Left hindlimb (tissue), 1 donor: Measurements from ENCODE around the gene KSR1.

Source experiments
- DNase-seq: peaks from one replicate; pipeline ENCODE4 v3.0.0-alpha.2; 2018

KSR1 gene

DNA sequence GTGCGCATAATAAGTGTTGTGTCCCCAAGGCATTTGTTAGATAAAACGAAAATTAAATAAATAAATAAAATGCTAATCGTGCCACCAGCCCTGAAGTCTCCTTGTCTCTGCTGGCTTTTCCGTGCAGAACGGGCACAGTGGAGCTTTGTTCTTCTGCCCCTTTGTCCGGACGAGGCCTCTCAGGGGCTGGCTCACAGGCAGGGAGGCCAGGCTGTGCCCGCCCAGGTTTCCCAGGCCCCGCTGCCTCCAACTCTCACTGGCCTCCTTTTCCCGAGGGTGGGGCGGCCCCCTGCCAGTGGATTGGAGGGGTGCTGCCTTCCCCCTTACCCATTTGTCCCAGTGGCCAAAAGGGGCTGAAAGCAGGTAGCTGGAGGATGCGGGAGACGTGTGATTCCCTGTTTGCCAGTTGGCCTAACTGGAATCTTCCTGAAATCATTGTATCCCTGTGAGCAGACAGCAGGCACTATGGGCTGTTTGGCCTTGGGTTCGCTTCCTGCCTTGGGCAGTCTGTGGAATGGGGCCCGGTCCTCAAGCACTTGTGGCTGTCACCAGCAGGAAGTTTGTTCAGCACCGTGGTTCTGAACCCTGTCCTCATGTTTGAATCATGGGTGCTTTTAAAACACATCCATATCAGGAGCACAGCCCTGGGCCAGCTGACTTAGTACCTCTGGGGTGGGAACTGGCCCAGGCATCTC, 64.4 kb downstream of the KSR1 start:
- no peak for DNase-seq

DNA sequence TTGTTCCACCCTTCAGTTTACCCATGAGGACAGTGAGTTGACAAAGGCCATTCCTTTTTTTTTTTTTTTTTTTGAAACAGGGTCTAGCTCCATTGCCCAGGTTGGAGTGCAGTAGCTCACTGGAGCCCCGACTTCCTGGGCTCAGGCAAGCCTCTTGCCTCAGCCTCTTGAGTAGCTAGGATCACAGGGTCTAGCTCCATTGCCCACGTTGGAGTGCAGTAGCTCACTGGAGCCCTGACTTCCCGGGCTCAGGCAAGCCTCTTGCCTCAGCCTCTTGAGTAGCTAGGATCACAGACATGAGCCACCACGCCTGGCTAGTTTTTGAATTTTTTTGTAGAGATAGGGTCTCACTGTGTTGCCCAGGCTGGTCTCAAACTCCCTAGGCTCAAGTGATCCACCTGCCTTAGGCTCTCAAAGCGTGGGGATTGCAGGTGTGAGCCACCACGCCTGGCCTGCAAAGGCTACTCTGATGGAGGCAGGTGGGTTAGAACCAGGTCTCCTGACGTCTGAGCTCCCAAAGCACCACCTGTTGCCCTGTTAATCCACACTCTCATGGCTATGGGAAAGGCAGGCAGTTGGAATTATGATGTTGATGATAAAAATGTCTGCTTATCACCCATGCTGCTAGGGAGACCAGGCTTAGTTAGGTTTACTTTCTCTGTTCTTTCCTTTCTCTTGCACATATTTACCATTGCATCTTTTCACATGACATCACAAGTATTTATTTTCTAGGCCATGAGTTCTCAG, 65.2 kb downstream of the KSR1 start:
- no peak for DNase-seq

DNA sequence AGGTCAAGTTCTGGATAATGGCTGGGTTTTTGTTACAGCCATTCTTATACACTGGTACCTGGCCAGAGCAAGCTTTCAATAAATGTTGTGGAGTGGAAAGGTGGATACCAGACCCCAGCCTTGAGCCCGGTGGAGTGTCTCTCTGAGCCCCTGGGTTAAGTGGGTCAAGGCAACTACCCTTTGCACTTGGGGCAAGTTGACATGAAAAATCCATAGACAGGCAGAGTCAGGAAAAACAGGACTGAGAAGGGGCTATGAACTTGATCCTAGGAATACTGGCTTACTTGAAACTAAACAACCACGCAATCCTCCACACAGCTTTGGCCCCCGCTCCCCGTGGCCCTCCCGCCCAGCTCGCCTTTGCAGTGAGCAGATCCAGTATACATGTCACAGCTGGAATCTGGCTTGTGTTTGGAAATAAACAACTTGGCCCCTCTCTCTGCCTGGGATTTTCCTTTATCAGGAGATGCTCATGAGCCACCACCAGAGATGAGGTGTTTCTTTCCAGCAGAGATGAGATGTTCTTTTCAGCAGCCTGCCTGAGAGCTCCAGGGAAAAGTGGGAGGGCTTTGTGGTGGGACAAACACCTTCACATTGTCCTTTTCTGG, 65.9 kb downstream of the KSR1 start:
- no peak for DNase-seq

DNA sequence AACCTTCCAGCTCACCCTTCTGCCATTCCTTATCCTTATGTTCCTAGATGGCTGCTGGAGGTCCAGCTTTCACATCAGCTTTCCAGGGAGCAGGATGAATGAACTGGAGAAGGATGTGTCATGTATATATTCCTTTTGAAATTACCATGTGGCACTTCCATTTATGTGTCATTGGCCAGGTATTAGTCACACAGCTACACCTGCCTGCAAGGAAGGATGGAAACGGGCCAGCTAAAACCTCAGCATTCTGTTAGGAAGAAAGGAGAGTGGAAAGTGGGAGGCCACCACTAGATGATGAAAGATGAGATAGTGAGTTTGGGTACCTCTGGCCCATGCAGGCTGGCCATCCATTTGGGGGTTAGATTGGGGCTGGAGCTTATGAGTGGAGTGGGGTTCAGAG, 67.5 kb downstream of the KSR1 start:
- no peak for DNase-seq

DNA sequence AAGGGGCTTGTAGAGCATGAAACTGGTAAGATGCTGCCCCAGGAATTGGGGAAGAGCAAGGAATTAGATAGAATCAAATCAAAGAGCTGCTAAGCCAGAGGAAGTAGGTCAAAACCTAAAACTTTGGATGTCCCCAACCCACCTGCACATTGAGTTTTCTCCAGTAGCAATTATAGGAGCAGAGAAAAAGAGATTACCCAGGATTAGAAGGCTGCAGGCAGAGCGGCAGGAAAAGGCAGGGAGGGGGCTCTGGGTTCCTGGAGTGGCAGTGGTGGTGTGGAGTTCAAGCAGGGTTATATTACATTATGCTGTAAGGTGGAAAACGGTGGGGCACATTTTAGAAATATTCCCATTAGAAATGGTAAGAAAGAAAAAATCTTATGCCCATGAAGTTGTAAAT, 68.3 kb downstream of the KSR1 start:
- no peak for DNase-seq

DNA sequence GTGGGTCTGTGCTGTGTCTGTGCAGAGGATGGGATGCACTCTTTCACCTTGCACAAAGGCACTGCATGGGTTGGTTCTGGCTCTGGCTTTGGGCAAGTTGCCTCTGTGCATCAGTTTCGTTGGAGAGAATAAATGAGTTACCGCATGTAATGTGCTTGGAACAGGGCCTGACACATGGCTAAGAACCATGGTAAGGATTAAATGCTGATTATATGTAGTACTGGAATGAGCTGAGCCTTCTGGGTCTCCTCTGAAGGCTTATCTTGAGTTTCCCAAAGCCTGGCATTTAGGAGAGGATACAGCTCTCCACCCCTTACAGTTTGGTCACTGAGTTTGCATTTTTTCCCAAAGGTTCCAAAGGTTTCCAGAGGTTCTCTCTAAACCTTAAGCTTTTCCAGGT, 69.1 kb downstream of the KSR1 start:
- no peak for DNase-seq

DNA sequence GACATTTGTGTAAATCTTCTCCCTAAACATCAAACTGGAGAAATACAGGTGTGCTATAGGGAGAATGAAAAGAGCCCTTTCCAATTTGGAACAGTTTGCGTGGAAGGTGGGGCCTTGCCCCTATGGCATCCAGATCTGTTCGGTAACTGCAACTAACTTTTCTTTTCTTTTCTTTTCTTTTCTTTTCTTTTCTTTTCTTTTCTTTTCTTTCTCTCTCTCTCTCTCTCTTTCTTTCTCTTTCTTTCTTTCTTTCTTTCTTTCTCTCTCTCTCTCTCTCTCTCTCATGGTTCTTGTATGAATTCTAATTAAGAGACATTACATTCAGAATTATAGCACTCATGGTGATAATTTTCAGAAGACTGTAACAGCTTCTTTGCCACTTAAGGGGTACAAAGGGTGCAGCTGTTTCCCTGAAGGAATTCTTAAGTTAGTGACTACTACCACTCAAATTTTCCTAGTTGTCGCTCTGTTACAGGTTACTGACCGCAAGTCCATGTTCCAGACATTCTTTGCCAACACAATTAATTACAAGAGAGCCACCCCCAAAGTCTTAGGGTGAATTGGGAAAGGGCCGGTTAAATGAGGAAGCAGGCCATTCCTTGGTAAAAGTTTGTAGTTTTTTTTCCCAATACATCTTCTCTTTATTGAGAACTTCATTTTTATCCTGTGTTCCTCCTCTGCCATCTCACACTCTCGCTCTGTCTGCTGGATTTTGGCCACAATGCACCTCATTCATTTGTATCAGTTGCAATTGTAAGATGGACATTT, 69.8 kb downstream of the KSR1 start:
- DNase-seq, result no peak

DNA sequence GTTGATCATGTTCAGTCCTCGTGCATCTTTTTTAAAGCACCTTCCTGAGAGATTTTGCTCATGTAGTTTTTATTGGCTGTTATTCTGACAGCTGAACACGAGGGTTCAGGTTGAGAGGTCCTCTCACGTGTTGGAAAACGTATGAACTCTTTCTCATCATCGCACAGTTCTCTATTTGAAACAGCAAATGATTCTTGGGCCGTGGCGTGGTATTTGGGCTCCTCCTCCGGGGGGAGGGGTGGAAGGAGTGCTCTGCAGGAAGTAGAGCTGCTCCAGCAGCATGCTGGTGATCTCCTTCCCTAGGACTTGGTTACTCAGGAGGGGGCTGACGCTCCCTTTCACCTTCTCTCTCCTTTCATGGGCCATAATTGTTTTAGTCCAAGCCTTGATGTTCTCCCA, 70.4 kb downstream of the KSR1 start:
- DNase-seq, result no peak

DNA sequence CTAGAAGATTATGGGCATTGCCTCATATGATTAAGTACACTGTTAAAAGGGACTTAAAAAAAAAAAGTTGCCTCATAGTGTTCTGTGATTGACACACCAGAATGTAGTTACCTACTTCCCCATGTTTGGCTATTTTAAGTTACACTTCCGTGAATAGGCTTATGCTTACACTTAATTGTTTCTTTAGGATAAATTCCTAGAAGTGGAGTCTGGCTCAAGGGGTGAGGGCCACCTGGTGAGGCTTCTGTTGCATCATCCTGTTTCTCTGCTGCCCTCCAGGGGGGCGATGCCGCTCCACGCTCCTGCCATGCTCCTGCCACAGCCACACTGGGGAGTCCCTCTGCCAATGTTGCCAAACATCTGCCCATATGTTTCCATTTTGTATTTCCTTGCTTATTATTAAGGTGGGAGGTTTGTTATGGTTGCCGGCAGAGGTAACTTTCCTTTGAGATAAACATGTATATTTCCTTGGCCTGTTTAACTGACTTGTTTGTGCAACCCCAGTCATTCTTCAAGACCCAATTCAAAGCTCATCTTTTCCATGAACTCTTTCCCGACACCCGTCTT, 73.1 kb downstream of the KSR1 start:
- no peak for DNase-seq

DNA sequence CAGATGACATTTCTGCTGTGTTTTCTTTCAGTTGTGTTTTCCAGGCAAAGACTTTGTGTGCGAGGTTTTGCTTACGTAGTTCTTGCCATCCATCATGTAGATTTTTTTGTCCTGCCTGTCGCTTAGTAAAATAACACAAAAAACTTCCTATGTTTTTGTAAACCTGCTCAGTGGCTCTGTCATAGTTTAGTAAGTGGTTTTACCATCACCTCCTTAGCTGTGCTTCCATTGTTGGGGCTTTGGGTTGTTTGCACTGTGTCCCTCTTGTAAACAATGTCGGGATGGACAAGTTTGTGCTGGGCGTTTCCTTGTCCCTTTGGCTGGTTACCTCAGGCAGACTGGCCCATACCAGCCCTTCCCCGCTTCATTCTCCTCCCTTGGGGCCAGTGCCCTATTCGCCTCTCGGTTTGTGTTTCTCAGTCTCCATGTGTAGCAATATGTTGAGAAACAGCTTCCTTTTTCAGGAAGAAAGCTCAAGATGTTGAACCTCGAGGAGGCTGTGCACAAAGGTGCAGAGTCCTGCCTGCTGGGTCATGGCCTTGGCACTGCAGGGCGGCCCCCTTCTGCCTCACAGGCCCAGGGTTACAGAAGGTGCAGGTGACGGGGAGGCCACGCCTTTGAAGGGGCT, 74.6 kb downstream of the KSR1 start:
- no peak for DNase-seq

DNA sequence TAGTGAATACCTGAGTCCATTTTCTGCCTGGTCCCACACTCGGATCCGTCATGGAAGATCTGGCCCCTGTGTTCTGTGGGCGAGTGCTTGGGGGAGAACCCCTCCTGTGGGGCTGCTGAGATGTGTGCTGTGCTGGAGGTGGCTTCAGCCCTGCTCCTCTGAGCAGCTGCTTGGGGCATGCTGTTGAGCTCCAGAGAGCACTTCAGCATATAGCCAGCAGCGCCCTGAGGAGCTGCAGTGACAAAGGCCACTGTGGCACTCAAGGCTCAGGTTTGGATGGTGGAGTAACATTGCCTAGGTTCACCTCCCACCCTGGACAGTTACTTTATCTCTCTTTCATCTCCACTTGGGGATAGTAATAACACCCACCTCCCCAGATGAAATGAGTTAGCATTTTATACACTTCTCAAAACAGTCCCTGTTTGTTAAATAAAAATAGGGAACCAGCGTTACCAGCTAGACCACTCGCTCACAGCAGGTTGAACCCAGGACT, 75.3 kb downstream of the KSR1 start:
- DNase-seq, result no peak

DNA sequence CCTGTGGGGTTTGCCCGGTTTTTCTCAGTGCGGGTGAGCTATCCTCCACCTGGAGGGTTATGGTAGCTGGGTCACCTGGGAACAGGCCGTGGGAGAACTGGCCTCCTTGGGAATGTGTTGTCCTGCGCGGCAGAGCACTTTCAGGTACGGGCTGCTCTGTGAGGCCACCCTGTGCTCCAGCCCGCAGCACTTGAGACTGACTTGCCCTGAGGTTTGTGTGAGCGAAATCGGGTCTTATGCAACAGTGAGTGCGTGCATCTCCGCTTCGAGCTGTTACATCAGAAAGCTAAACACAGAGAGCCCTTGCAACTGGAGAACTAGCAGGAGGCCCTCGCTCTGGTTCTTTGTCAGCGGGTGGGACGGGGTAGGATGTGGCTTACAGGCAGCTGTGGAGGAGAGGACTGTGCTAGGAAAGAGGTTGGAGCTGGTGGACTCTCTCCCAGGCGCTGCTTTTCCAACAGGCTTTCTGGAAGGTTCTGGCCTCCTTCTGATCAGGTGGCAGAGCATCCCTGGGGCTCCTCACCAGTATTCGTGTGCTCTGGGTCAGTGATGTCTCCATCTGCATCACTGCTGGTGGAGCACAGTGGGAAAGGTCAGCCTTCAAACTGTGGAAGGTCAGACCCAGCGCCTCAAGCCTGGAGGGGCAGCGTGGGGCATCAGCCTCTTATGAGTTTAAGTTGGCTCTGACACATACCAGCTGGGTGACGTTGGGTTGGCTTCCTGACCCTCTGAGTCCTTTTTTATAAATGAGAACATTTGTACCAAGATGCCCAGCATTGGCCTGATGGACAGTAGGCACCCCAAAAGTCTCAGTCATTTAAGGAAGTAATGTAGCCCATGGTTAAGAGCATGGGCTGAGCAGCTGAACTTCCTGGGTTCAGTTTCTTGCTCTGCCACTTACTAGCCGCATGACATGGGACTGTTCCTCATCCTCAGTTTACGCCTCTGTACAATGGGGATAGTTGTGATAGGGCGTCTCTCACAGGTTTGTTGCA, 76.3 kb downstream of the KSR1 start:
- no peak for DNase-seq

DNA sequence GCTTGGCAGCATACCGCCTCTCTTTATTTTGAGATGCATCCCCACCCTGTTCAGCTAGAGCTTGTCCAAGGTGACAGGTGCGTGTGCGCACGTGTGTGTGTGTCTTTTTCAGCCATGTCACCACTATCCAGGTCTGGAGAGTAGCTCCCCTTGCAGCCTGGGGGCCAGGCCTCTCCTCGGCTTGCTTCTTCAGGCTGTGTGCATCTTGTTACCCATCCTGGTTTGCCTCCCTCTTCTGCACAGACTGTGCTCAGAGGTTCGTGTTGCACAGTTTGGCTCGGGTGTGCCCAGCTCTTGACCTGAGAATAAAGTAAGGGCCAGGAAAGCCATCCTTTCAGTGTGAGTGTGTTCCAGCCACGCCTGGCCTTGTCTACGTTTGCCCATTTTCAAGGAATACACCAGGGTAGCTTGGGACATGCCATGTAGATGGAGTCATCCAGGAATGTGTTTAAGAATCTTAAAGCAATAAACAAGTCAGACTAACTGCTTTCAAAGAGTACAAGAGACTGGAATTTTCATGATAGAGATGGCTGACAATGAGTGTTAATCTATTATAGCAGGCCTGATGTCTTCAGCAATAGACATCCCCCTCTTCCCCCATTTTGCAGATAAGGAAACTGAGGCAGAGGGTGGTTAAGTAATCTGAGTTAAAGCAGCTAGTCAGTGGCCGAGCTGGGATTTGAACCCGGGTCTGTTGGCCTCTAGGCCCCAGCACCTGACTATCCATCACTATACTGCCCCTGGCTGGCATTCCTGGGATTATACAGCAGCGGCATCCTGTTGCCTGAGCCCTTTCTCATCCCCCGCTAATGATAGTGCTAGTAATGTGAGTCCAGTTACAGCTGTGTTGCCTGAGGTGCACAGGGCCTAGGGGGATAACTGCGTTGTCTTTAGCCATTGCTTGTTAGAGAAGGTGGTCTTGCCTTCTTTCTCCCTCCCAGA, 77.9 kb downstream of the KSR1 start:
- no peak for DNase-seq

DNA sequence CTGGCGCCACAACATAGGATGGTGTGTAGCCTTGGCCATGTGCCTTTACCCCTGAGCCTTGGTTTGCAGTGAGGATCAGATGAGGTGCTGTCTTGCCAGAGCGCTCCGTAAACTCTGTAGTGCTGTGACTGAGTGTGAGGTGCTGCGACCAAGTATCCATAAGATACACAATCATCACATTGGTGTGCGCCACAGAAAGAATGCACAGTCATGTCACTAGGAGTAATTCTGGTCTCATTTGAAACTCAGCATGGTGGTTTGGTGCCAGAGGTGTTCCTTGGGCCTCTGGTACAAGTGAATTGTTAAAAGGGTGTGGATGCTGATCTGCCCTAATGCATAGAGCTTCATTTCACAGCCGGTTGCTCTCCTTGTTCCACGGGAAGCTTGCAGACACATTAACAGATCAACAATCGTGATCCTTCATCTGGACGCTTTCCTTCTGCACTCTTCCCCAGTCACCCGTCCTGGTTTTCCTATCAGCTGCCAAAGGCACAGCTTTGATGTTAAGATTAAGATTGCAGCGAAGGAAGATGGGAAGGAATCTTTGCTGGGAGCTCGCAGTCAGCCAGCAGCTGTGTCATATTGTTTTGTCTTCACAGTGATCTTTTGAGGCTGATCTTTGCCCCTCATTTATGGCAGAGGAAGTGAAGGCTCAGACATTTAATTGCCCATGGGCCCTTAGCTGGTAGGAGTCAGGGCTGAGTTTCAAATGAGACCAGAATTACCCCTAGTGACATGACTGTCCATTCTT, 79.1 kb downstream of the KSR1 start:
- no peak for DNase-seq

DNA sequence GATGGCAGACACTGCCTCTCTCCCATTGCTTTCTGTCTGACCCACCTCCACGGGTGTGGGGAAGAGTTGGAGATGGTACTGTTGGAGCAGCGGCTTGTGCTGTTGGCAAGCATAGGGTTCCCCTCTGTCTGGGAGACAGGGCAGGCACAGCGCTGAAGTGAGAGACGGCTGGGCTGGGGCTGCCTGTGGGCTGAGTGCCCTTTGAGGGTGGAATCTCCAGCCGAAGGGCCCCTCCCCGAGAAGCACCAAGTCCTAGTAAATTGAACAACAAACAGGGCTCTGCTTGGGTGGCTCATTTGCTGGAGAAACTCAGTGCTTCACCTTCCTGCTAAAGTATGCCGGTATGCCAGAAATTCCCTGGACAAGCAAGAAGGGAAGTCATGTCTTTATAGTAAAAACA, 79.7 kb downstream of the KSR1 start:
- no peak for DNase-seq

DNA sequence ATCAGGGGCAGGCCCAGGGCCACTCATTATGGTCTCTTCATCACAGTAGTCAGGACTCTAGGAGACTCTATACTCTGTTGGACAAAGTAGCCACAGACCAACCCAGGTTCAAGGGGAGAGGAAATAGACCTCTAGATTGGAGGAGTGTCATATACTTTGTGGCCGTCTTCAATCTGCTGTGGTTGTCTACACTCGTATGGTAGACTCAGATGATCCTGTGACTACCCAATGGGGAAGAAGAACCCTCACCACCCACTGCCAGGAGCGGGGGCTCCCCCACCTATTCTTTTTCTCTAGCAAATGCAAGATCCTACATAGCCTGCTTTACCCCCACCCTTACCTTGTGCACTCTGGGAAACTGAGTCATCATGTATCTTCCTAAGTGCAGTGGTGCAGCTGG, 80.5 kb downstream of the KSR1 start:
- DNase-seq, result no peak

DNA sequence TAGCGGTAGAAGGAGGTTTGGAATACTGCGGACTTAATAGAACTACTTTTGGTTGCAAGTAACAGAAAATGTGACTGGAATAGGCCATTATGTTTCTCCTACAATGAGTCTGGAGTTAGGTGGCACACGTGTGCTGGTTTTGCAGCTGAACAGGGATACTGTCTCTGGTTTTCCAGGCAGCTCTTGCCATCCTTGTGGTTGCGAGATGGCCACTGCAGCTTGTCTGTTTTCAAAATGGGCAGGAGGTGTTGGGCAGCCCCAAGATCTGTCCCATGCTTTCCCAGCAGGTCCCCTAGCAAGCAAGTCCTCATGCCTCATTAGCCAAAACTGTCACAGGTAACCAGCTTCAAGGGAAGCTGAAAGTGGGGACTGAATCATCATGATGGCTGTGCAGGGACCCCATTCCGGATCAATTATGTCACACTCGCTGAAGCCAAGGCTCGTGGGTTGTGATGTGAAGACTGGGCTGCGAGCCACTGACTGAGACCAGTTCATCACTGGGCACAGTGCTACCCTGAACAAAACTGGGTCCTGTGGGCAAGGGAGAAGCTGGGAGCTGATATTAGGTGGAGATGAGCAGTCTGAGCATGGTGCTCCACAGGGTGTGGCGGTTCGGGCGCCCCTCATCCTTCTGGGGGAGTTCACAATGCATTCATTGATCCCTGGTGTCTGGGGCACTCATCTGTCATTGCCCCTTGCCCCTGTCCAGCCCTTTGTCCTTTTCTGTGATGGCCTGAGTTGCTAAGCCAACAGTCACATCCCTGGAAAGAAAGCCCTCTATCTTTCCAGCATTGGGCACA, 82.1 kb downstream of the KSR1 start:
- DNase-seq, result no peak

DNA sequence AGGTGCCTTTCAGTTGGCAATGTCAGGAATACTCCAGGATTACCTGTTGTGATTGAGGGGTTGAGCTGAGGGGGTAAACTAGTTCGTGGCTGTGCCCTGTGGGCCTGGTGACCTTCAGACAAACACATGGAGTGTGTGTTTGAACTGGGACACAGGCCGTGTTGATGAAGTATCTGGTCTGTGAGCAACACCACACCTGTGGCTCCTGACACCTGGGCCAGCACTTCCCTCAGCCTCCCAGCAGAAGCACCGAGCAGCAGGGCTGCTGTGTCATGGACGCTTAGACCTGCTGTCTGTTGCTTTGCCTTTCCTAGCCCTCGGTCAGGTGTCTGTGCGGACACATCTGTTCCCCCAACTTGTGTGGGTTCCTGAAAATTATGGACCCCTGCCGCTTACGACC, 82.9 kb downstream of the KSR1 start:
- no peak for DNase-seq
